Measurements from ENCODE around the gene SMIM5.
"Not testable (repeated sequence)": the region's sequence is repeated elsewhere in the genome, so short reads cannot be mapped to it uniquely, and the experiment has no call there.

Gene SMIM5, protein sequence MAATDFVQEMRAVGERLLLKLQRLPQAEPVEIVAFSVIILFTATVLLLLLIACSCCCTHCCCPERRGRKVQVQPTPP

GRCh38 chr17:75632863-75633485 is at the start of gene SMIM5:
SMIM5 (plus strand) TSS chr17:75633434; CDS start chr17:75640202, 6,768 bp downstream.
- peak; percentile 86 for DNase-seq

DNA sequence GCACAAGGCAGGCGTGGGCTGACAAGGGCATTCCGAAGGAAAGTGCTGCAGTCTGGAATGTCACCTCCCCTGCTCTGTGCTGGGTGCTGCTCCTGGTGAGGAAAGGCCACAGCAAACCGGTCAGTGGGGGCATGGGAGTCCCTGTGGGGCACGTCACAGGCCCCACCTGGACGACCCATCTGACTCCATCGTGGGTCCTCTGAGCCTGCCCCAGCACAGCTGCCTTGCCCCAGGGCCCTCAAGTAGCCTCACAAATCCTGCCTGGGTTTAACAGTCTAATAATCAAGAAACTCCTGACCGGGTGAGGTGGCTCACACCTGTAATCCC is 48.4 kb upstream of the SMIM5 start:
- DNase-seq: no peak

GRCh38 chr17:75587675-75588595 is 45.3 kb upstream of the SMIM5 start, which contains the start of gene MYO15B:
MYO15B (plus strand) TSS chr17:75587800; CDS start chr17:75588058, 258 bp downstream.
- DNase-seq: peak; percentile 53

- peak; percentile 31 for DNase-seq
Measured at GRCh38 chr17:75588596-75589011, 44.6 kb upstream of the SMIM5 start.

GRCh38 chr17:75589012-75589918 is 44.0 kb upstream of the SMIM5 start:
- DNase-seq: peak; percentile 99

GRCh38 chr17:75589919-75590303 is 43.3 kb upstream of the SMIM5 start:
- no peak for DNase-seq

- DNase-seq: no peak
Measured at GRCh38 chr17:75590314-75590761, 42.9 kb upstream of the SMIM5 start.

DNA sequence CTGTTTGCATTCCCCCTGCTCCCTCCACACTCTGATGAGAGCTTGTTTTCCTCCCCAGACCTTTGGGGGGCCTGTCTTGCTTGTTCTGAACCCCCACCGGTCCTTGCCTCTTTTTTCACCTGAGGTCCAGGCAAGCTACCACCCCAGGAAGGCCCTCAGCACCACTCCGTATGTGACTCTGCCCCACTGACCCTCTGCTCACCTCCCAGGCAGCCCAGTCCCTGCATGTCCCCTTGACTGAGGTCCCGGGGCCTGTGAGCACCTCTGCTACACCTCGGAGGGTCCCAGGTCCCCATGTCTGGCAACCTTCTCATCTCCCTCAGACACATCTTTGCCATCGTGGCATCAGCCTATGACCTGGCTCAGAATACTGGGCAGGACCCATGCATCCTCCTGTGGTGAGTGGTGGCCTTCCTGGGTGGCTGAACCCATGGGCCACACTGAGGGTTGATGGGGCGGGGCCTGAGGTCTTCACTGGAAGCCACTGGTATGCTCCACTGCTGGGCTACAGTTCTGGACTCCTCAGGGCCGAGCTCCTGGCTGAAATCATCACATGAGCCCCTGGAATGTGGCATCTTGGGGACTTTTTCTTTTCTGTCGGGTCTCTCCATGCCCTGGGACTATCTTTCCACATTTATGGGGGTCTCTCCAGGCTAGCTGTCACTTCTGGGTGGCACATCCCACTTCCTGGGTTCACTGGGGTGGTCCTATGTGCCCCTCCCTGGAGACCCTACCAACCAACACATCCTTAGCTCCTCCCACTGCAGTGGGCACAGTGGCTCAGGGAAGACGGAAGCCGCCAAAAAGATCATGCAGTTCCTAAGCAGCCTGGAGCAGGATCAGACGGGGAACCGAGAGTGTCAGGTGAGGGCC is 42.1 kb upstream of the SMIM5 start:
- no peak for DNase-seq

- no peak for DNase-seq
Measured at GRCh38 chr17:75591722-75592302, 41.4 kb upstream of the SMIM5 start.

DNA sequence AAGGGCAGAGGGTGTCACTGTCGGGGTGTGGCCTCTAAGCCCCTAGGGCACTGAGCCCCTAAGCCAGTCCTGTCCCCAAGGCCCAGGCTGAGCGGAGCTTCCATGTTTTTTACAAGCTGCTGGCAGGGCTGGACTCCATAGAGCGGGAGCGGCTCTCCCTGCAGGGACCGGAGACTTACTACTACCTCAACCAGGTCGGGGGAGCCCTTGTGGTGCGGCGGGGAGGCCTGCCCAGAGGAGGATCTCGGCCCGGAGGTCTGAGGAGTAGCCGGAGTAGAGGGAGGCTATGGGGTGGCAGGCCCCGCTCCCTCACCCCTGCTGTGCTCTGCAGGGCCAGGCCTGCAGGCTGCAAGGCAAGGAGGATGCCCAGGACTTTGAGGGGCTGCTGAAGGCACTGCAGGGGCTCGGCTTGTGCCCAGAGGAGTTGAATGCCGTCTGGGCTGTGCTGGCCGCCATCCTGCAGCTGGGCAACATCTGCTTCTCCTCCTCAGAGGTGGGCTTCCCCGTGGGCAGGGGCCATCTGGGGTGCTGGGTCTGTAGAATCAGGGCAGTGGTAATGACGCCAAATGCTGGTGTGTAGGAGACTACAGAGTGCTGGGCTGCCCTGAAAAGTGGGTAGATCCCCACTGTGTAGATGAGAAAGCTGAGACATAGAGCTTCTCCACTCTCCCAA is 40.8 kb upstream of the SMIM5 start:
- no peak for DNase-seq

DNA sequence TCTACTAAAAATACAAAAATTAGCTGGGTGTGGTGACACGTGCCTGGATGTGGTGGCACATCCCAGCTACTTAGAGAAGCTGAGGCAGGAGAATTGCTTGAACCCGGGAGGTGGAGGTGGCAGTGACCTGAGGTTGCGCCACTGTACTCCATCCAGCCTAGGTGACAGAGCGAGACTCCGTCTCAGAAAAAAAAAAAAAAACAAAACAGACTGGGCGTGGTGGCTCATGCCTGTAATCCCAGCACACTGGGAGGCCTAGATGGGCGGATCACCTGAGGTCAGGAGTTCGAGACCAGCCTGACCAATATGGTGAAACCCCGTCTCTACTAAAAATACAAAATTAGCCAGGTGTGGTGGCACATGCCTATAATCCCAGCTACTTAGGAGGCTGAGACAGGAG is 39.8 kb upstream of the SMIM5 start:
- DNase-seq: not testable (repeated sequence)

DNA sequence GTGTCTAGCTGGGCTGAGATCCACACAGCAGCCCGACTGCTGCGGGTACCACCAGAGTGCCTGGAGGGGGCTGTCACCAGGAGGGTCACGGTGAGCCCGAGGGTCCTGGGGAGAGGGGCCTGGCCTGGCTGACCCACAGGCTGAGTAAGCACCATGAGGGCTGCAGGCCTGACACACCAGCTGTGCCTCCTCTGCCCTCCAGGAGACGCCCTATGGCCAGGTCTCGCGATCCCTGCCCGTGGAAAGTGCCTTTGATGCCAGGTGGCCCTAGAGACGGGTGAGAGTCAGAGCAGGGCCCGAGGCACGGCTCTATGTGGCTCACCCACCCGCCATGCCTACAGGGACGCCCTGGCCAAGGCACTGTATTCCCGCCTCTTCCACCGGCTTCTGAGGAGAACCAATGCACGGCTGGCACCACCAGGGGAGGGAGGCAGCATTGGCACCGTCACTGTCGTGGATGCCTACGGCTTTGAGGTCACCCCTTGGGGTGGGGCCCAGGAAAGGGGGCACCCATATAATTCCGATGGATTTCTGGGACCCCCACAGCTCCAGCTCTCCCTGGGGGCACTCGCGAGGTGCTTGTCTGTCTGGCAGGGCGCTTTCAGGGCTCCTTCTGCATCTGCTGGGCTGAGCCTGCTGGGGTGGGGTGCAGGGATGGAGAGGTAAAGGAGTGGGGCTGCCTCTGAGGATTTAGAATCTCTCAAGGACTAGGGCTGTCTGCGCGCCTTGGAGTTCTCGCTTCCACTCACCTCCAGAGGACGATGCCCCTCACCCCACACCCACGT is 38.5 kb upstream of the SMIM5 start:
- no peak for DNase-seq

DNA sequence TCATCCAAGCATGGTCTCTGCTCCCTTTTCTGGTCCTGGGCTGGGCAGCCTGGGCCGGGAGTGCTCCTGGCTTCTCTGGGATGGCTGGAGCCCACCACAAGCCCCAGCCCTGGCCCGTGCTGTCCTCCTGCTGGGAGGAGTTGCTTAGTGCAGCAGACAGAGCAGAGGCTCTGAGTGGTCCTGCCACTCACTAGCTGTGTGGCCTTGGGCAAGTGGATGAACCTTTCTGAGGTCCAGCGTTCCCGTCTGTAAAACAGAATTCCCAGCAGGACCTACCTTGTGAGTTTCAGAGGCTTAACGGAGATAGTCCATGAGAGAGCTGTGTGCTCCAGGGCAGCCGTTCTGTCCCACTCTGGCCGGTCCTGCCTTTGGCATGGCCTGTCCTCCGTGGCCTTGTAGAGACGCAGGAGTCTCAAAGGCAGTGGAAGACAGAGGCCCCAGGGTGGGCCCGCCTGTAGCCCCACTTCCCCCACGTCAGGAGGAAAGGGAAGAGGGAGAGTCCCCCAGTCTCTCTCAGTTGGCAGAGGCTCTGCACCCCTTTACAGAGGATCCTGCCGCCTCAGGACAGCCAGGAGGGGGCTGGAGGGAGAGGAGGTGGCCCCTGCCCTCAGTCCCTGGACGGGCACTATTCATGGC is 37.8 kb upstream of the SMIM5 start:
- DNase-seq: no peak

GRCh38 chr17:75595920-75596313 is 37.3 kb upstream of the SMIM5 start:
- DNase-seq: no peak

- no peak for DNase-seq
Measured at GRCh38 chr17:75596320-75597087, 36.7 kb upstream of the SMIM5 start.

DNA sequence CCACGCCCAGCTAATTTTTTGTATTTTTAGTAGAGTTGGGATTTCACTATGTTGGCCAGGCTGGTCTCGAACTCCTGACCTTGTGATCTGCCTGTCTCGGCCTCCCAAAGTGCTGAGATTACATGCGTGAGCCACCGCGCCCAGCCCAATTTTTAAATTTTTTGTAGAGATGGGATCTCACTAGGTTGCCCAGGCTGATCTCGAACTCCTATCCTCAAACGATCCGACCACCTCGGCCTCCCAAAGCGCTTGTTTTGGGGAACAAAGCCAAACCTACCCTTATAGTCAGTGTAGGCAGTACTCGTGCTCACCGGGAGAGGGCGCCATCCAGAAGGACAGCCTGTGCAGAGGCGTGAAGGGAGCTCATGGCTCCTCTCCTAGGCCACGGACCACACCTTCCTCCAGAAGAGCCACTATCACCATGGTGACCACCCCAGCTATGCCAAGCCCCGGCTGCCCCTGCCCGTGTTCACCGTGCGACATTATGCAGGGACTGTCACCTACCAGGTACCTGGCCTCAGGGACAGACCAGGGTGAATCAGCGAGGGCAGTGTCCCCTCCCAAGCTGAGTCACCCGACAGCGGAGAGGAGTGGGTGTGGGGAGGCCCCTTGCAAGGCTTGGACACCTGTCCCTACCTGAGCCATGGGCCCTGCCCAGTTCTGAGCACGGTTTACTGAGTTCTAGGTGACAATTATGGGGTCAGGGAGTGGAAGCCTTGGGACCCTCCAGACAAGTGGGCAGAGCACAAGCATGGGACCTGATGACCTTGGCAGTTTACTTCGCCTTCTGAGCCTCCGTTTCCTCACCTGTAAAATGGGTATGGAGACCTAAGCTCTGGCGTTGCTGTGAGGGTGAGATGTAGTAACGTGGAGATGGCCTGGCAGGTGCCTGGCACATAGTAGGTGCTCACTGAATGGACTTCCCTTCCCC is 31.9 kb upstream of the SMIM5 start:
- DNase-seq: peak; percentile 46

DNA sequence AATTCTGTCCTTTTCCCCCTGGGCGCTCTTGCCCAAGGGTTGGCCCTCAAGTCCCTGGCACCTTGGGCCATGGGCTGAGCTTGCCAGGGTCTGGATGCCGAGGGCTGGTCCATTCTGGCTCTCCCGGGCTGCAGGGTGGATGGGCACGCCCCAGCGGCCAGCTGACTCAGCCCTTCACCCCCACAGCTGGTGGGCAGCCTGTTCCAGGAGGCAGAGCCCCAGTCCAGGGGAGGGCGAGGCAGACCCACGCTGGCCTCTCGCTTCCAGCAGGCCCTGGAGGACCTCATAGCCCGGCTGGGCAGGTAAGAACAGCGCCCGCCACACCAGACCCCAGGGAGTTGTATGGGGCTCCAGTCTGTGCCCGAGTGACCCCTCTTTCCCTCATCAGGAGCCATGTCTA is 30.6 kb upstream of the SMIM5 start:
- DNase-seq: no peak

- no peak for DNase-seq
Measured at GRCh38 chr17:75603123-75603522, 30.1 kb upstream of the SMIM5 start.

Measured in stimulated activated CD4-positive, alpha-beta T cell treated with anti-CD3 and anti-CD28 coated beads, Interleukin-12 subunit alpha, Interleukin-12 subunit beta, amount 100 ng/mL, for 4 hours (primary cell).